Kidney epithelial cell (primary cell): ENCODE data around the gene NHSL2. TPM values are rescaled to one million over a fixed set of nuclear protein-coding genes. Genes with fewer than 3 reads are reported as not detected.

Experiments used
- DNase-seq: peaks from one replicate; pipeline ENCODE4 v3.0.0-alpha.2; 2010; ENCODE audit warnings: low read depth
- H3K27me3 ChIP-seq: 2 replicates; pipeline ENCODE4 v1.6.0; 2011; ENCODE audit warnings: low read length; ENCODE audit not compliant: control insufficient read depth, insufficient read depth
- H3K36me3 ChIP-seq: 2 replicates; pipeline ENCODE4 v1.5.1; 2011; ENCODE audit warnings: low read length; ENCODE audit not compliant: control insufficient read depth, insufficient read depth
- H3K4me3 ChIP-seq: 2 replicates; pipeline ENCODE4 v1.5.1; 2011; ENCODE audit warnings: low read depth, mild to moderate bottlenecking, control low read depth, low read length
- total RNA-seq: library from RNA; depleted of rRNA; stranded (reverse); fragments of >200 nt; gene quantifications from 2 replicates; pipeline ENCODE4 v1.2.3, GENCODE V29; 2015
- TF ChIP-seq, protein P1 (sequence below): IDR thresholded peaks from 2 replicates; pipeline ENCODE4 v1.5.1; 2011; ENCODE audit warnings: mild to moderate bottlenecking, moderate library complexity, low read length, control low read depth, inconsistent platforms; ENCODE audit not compliant: insufficient read depth, poor library complexity, severe bottlenecking

The NHSL2 gene
- total RNA-seq, 1 donor from 2014 or later: 1.4 TPM

DNA sequence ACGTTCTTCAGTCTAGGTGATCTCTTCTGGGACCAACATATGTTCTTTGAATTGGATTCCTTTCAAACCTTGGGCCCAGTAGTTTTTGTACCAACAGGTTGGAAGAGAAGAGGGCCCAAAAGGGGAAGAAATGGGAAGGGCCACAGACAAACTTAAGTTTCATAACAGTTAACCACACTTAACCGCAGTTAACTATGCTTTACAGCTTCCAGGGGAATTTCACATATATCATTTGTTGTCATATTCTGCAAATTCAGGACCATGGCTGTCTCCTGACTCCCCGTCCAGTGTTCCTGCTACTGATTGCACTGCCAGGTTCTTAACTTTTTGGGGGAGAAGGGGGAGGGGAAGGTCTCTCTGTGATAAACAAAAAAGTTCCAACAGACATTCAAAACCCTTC lies 186.5 kb downstream of the NHSL2 start:
- no peak for DNase-seq
- TF ChIP-seq, protein P1, sequence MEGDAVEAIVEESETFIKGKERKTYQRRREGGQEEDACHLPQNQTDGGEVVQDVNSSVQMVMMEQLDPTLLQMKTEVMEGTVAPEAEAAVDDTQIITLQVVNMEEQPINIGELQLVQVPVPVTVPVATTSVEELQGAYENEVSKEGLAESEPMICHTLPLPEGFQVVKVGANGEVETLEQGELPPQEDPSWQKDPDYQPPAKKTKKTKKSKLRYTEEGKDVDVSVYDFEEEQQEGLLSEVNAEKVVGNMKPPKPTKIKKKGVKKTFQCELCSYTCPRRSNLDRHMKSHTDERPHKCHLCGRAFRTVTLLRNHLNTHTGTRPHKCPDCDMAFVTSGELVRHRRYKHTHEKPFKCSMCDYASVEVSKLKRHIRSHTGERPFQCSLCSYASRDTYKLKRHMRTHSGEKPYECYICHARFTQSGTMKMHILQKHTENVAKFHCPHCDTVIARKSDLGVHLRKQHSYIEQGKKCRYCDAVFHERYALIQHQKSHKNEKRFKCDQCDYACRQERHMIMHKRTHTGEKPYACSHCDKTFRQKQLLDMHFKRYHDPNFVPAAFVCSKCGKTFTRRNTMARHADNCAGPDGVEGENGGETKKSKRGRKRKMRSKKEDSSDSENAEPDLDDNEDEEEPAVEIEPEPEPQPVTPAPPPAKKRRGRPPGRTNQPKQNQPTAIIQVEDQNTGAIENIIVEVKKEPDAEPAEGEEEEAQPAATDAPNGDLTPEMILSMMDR: no peak
- no peak overlapping the region for H3K4me3 ChIP-seq
- no peaks in the 10 kb centered on the region for H3K36me3 ChIP-seq
- H3K27me3 ChIP-seq: peaks cover 8% of the 10 kb centered on the region

DNA sequence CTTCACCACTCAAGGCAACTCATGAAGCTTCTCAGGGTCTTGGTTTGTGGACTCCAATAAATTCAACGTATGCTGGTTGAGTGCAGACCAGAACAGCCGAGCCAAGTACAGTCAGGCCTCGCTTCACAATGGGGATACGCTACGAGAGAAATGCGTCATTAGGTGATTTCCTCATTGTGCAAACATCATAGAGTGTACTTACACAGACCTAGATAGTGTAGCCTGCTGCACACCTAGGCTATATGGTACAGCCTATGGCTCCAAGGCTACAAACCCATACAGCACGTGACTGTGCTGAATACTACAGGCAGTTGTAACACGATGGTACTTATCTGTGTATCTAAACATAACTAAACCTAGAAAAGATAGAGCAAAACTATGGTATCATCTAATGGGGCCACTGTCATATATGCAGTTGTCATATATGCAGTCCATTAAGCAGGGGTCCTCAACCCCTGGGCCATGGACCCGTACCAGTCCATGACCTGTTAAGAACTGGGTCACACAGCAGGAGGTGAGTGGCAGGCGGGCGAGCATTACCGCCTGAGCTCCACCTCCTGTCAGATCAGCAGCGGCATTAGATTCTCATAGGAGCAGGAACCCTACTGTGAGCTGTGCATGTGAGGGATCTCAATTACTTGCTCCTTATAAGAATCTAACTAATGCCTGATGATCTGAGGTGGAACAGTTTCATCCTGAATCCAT lies 189.6 kb downstream of the NHSL2 start:
- DNase-seq: no peak
- Histone ChIP-seq H3K4me3 (no peak overlapping the region), H3K27me3 (peaks cover 6% of the 10 kb centered on the region), H3K36me3 (no peaks in the 10 kb centered on the region)
- TF ChIP-seq, protein P1: no peak

DNA sequence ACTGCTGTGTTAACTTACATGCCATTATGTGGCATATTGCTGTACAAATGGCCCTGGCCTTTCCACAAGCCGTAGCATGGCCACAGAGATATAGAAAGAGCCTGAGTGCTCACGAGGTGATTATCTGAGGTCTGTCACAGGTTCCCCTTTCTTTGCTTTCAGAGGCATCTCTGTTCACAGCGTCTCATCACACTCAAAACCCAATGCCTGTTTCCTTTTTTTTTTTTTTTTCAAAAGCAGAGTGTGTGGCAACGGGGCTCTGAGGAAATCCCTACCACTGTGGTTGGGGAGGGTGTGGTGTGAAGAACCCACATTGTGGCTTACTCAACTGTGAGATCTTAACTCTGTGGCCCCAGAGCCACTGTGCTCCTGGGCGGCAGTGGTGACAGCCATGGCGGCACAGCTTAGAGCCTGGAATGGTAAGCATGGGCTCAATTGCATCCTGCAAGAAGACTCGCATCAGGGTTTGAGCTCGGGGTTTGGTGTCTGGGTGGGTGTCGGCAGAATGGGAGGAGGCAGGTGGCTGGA lies 190.2 kb downstream of the NHSL2 start:
- Histone ChIP-seq H3K4me3 (no peak overlapping the region), H3K36me3 (no peaks in the 10 kb centered on the region), H3K27me3 (peaks cover 6% of the 10 kb centered on the region)
- TF ChIP-seq, protein P1: no peak
- DNase-seq: no peak

DNA sequence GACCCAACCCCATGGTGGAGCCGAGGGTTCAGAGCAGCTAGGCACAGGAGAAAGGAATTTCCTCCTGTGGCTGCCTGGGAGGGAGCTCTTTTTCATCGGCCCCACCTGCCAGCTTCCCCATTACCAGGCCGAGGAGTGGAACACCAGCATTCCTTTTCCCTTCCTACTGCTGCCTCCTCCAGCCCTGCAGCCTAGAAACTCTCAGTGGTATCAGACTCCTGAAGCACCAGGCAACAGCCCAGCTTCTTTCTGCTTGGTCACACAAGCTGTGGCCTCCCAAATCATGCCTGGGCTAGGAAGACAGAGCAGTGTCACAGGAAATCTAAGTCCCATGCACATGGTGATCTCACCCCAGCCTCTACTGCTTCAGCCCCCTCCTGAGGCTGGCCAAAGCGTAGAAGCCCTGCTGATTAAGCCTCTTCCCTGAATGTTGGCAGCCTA lies 191.0 kb downstream of the NHSL2 start:
- TF ChIP-seq, protein P1: no peak
- Histone ChIP-seq H3K36me3 (no peaks in the 10 kb centered on the region), H3K27me3 (peaks cover 3% of the 10 kb centered on the region), H3K4me3 (no peak overlapping the region)
- DNase-seq: no peak

DNA sequence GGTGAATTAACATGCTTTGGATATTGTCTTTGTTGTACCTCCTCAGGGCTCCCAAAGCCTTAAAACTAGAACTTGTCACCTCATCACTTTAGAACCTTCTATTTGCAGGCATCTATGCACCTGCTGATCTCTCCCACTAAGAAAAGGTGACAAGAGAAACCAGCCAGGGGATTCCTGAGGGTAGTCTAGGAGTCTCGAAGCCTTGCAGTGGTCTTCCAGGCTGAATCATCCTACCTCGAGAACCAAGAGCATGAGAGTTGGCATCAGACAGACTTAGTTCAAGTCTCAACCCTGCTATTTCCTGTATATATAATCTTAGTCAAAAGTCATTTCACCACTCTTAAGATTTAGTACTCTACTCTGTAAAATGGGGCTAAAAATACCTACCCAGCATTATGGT lies 191.5 kb downstream of the NHSL2 start:
- no peak for DNase-seq
- no peak overlapping the region for H3K4me3 ChIP-seq
- peaks cover 3% of the 10 kb centered on the region for H3K27me3 ChIP-seq
- H3K36me3 ChIP-seq: no peaks in the 10 kb centered on the region
- TF ChIP-seq, protein P1: no peak

DNA sequence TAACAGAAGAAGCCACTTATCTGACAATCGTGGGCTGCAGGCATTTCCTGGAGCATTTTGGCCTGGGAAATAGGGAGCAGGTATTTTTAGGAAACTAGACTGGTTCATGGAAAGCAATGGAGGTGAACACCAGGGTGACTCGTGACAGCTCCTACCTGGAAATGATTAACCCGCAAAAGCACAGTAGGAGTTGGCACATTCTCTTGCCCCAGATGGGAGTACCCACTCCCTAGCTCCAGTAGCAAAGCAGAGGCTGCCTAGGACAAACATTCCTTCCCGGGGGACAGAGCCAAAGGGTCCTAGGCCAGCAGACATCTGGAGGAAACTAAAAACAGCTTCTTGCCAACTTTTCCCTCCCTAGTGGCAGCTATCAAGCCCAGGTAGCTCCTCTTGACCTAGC lies 192.1 kb downstream of the NHSL2 start:
- no peak overlapping the region for H3K4me3 ChIP-seq
- no peaks in the 10 kb centered on the region for H3K36me3 ChIP-seq
- H3K27me3 ChIP-seq: peaks cover 3% of the 10 kb centered on the region
- TF ChIP-seq, protein P1: no peak
- DNase-seq: peak; percentile 23
